Adrenal gland (tissue), 12 donors: ENCODE results near the gene MOB3B. TPM values are rescaled to one million over a fixed set of nuclear protein-coding genes. Genes with fewer than 3 reads are reported as not detected.

Source experiments
- DNase-seq, 7 donors: peaks; one replicate each; pipeline ENCODE4 v3.0.0-alpha.2; 2019 to 2020
- H3K27ac ChIP-seq, 5 donors: fragments of 200-600 bp; sonication (generic) in 4 of 5; 1 replicate in 3 of 5; 2 replicates in 2 of 5; pipeline versions ENCODE4 v1.5.1 to v1.8.0; 2016 to 2020; ENCODE audit warnings: mild to moderate bottlenecking in 1 of 5
- H3K27me3 ChIP-seq: fragments of 200-600 bp; 2 replicates; pipeline ENCODE4 v1.8.0; 2021
- H3K36me3 ChIP-seq, 2 donors: fragments of 200-600 bp; replicated peaks in 1 of 2; 1 replicate in 1 of 2; 2 replicates in 1 of 2; pipeline versions ENCODE4 v1.5.1 to v1.8.0; 2018 to 2022
- H3K4me1 ChIP-seq, 2 donors: fragments of 200-600 bp; replicated peaks in 1 of 2; 1 replicate in 1 of 2; 2 replicates in 1 of 2; pipeline versions ENCODE4 v1.5.1 to v1.8.0; 2018 to 2021
- H3K4me3 ChIP-seq, 4 donors: fragments of 200-600 bp; sonication (generic) in 3 of 4; one replicate each; pipeline ENCODE4 v1.5.1; 2016 to 2018
- H3K9me3 ChIP-seq, 3 donors: fragments of 200-600 bp; sonication (generic) in 1 of 3; replicated peaks in 1 of 3; 1 replicate in 2 of 3; 2 replicates in 1 of 3; pipeline versions ENCODE4 v1.5.1 to v1.8.0; 2016 to 2021
- POLR2A ChIP-seq, 2 donors: fragments of 450-650 bp; IDR thresholded peaks; one replicate each; pipeline ENCODE4 v1.6.1; 2017; ENCODE audit warnings: antibody characterized with exemption in 2 of 2, mild to moderate bottlenecking in 2 of 2, moderate library complexity in 1 of 2
- WGBS, 4 donors: extraction: QIAGEN DNeasy Blood & Tissue Kit in 2 of 4; methylation state at CpG; one replicate each; pipeline versions ENCODE4 v1.1.5 to v1.1.7; 2013 to 2017; 5-methylcytosine and 5-hydroxymethylcytosine counted together
- intact Hi-C, 2 donors: fragments of 100-400 bp; cut with DNase I; formaldehyde crosslinking; loops; one replicate each; pipeline versions ENCODE4 v1.14.1 to v1.15.0; 2022 to 2023
- polyA plus RNA-seq, 3 donors: library from polyadenylated mRNA; stranded (reverse); fragments of 200-250 nt in 2 of 3; fragments of 350-450 nt in 1 of 3; fragmentation: Illumina TruSeq in 1 of 3; extraction: RNeasy Lipid Tissue Mini Kit (QIAGEN cat#74804) in 1 of 3; gene quantifications; one replicate each; pipeline ENCODE4 v1.2.3, GENCODE V29; 2013 to 2014
- total RNA-seq, 9 donors: library from RNA; depleted of rRNA in 4 of 9; stranded (reverse); fragments of >200 nt in 4 of 9; fragments of 120-200 nt in 1 of 9; fragmentation: NEBNext Ultra II Directional in 1 of 9; extraction: Animal tissue kit (Norgen Biotek cat#: 25700) in 1 of 9; gene quantifications; one replicate each; pipeline versions ENCODE4 v1.1.0 to v1.2.4, GENCODE V29; 2013 to 2023
- TF ChIP-seq, protein P1 (sequence below), 6 experiments: fragments of 450-650 bp in 4 of 6; fragments of 200-600 bp in 2 of 6; sonication (generic) in 1 of 6; IDR thresholded peaks; 1 replicate in 5 of 6; 2 replicates in 1 of 6; pipeline versions ENCODE4 v1.5.1 to v1.8.0; 2016 to 2021; ENCODE audit warnings: antibody characterized with exemption in 6 of 6, mild to moderate bottlenecking in 2 of 6, moderate library complexity in 1 of 6
- donor health status: healthy with polysubstance abuse.
- donor health status: Bipolar disorder and iron deficiency.
- donor health status: DM: yes; HTN: yes; CAD: no.
- donor health status: DM: no; HTN: no; CAD: no.
- donor health status: DM: no; HTN: no; CAD: no.
- donor health status: DM: yes; HTN: yes; CAD: no.

The MOB3B gene
- total and polyA plus RNA-seq, 12 donors: 1.3 to 9.0 (median 3.4) TPM

DNA sequence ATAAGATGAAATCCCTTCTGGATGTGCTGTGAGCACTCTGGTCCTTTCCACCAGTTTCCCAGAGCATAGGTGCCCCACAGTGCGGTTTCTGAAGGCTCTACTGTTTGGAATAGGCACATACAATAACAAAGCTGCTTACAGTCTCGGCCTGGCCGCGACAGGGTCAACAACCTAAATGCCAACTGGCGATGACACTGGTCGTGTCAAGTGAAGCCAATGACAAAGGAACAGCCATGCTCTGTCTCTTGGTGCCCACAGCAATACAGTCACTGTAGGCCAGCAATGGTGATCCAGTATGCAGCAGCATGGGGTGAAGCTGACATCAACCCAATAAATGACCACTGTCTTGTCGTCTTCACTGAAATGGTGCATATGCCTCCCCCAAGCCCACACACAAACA, 184.8 kb downstream of the MOB3B start:
- intact Hi-C loops: loop anchor here in 1 of 2 donors (10.0 kb wide), 1 partner anchor 60 kb away; no protein-coding TSS in a partner anchor
- Histone ChIP-seq H3K27ac (no peak overlapping the region), H3K36me3 (no peaks in the 10 kb centered on the region), H3K27me3 (no peaks in the 10 kb centered on the region), H3K9me3 (no peaks in the 10 kb centered on the region), H3K4me1 (peaks cover 0 to 23% of the 10 kb centered on the region in 2 donors), H3K4me3 (no peak overlapping the region)
- WGBS, 4 donors: 95 to 98% (median 96%) methylated on average over 7 of the region's 7 CpGs
- TF ChIP-seq, protein P1, sequence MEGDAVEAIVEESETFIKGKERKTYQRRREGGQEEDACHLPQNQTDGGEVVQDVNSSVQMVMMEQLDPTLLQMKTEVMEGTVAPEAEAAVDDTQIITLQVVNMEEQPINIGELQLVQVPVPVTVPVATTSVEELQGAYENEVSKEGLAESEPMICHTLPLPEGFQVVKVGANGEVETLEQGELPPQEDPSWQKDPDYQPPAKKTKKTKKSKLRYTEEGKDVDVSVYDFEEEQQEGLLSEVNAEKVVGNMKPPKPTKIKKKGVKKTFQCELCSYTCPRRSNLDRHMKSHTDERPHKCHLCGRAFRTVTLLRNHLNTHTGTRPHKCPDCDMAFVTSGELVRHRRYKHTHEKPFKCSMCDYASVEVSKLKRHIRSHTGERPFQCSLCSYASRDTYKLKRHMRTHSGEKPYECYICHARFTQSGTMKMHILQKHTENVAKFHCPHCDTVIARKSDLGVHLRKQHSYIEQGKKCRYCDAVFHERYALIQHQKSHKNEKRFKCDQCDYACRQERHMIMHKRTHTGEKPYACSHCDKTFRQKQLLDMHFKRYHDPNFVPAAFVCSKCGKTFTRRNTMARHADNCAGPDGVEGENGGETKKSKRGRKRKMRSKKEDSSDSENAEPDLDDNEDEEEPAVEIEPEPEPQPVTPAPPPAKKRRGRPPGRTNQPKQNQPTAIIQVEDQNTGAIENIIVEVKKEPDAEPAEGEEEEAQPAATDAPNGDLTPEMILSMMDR (IDR thresholded peaks at IDR 0.05): no peak
- no peak for TF ChIP-seq POLR2A (IDR thresholded peaks at IDR 0.05)
- no peak for DNase-seq

GRCh38 chr9:27341545-27342294, 187.9 kb downstream of the MOB3B start:
- intact Hi-C loops: loop anchor here in 1 of 2 donors (10.0 kb wide), 1 partner anchor 63 kb away; no protein-coding TSS in a partner anchor
- no peak for TF ChIP-seq POLR2A (IDR thresholded peaks at IDR 0.05)
- TF ChIP-seq, protein P1 (IDR thresholded peaks at IDR 0.05): no peak
- Histone ChIP-seq H3K4me1 (peaks cover 0 to 46% of the 10 kb centered on the region in 2 donors), H3K9me3 (no peaks in the 10 kb centered on the region), H3K4me3 (no peak overlapping the region), H3K36me3 (no peaks in the 10 kb centered on the region), H3K27ac (peak overlapping the region in 2 of 5 donors; percentile 26 to 27), H3K27me3 (no peaks in the 10 kb centered on the region)
- WGBS, 4 donors: 74 to 76% (median 75%) methylated on average over 9 of the region's 9 CpGs
- no peak for DNase-seq

GRCh38 chr9:27340961-27341511, 188.6 kb downstream of the MOB3B start:
- peaks cover 0 to 46% of the 10 kb centered on the region in 2 donors for H3K4me1 ChIP-seq

GRCh38 chr9:27340285-27340674, 189.3 kb downstream of the MOB3B start:
- Histone ChIP-seq H3K4me1 (peaks cover 0 to 46% of the 10 kb centered on the region in 2 donors), H3K36me3 (no peaks in the 10 kb centered on the region), H3K27ac (no peak overlapping the region), H3K4me3 (no peak overlapping the region), H3K9me3 (no peaks in the 10 kb centered on the region), H3K27me3 (no peaks in the 10 kb centered on the region)
- intact Hi-C loops: loop anchor here in 1 of 2 donors (10.0 kb wide), 1 partner anchor 65 kb away; no protein-coding TSS in a partner anchor
- TF ChIP-seq, protein P1 (IDR thresholded peaks at IDR 0.05): no peak
- TF ChIP-seq POLR2A (IDR thresholded peaks at IDR 0.05): no peak
- no peak for DNase-seq
- 62 to 78% (median 73%) methylated on average over 5 of the region's 5 CpGs for WGBS, 4 donors

More at GRCh38 chr9:27340961-27341511, 188.6 kb downstream of the MOB3B start:
- WGBS, 4 donors: 70 to 83% (median 74%) methylated on average over 7 of the region's 7 CpGs
- H3K9me3 ChIP-seq: no peaks in the 10 kb centered on the region
- peak overlapping the region in 2 of 5 donors; percentile 26 to 36 for H3K27ac ChIP-seq
- no peak for DNase-seq
- no peaks in the 10 kb centered on the region for H3K36me3 ChIP-seq
- intact Hi-C loops: loop anchor here in 1 of 2 donors (10.0 kb wide), 1 partner anchor 64 kb away; no protein-coding TSS in a partner anchor
- TF ChIP-seq POLR2A (IDR thresholded peaks at IDR 0.05): no peak
- TF ChIP-seq, protein P1 (IDR thresholded peaks at IDR 0.05): no peak
- H3K4me3 ChIP-seq: no peak overlapping the region
- H3K27me3 ChIP-seq: no peaks in the 10 kb centered on the region
